WERI-Rb-1 (cell line): Measurements from ENCODE around the gene NUP43.

Experiments used
- DNase-seq: peaks from one replicate; pipeline ENCODE4 v3.0.0-alpha.2; 2020
- H3K27ac ChIP-seq: fragments of 250-450 bp; sonication (Bioruptor Pico); 2 replicates; pipeline ENCODE4 v1.5.1; 2020; ENCODE audit warnings: mild to moderate bottlenecking, moderate library complexity
- H3K27me3 ChIP-seq: fragments of 250-450 bp; sonication (Bioruptor Pico); 2 replicates; pipeline ENCODE4 v1.5.1; 2021; ENCODE audit warnings: mild to moderate bottlenecking, low read depth, moderate library complexity; ENCODE audit not compliant: insufficient read depth, severe bottlenecking
- H3K36me3 ChIP-seq: fragments of 250-450 bp; sonication (Bioruptor Pico); 2 replicates; pipeline ENCODE4 v1.5.1; 2020; ENCODE audit warnings: mild to moderate bottlenecking, moderate library complexity
- H3K4me3 ChIP-seq: 2 replicates; pipeline ENCODE4 v1.5.1; 2011; ENCODE audit warnings: low read depth, mild to moderate bottlenecking, control low read depth, low read length
- H3K9me3 ChIP-seq: fragments of 250-450 bp; sonication (Bioruptor Pico); 2 replicates; pipeline ENCODE4 v1.5.1; 2021; ENCODE audit warnings: mild to moderate bottlenecking, moderate library complexity; ENCODE audit not compliant: severe bottlenecking
- TF ChIP-seq, protein P1 (sequence below): IDR thresholded peaks from 2 replicates; pipeline ENCODE4 v1.5.1; 2011; ENCODE audit warnings: low read depth, mild to moderate bottlenecking, control low read depth, inconsistent platforms, low read length

NUP43 gene

DNA sequence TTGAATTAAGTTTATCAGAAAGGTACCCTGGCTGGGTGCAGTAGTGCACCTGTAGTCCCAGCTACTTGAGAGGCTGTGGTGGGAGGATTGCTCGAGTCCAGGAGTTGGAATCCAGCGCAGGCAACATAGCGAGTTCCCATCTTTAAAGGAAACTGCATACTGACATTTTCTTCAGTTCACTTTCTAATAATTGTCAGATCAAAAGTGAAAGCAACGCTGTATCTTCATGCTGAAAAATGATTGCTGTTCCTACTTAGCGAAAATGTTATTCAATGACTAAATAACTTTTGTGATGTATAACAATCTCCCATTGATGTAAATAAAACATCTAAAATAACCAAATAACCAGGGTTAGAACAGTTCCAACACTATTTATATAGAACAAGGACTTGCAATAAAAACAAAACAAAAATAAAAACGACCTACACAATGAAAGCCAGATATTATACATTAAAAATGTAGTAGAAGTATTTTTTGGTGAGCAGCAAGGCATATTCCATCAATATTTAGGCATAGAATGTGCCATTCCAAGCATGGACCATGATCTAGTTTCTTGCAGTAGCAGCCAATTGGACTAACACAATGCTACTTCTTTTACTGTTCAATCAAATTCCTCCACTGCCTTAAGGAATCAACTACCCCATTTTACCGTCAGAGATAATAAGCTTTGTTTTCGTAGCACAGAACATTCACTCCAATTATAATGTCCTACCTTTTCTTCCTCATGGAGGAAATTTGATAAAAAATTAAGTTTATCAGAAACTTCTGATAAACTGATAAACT lies 30.0 kb downstream of the NUP43 start:
- Histone ChIP-seq H3K27ac (no peak overlapping the region), H3K36me3 (peaks cover 19% of the 10 kb centered on the region), H3K27me3 (no peaks in the 10 kb centered on the region), H3K9me3 (no peaks in the 10 kb centered on the region), H3K4me3 (peak overlapping the region; percentile 90)
- DNase-seq = no peak
- TF ChIP-seq, protein P1, sequence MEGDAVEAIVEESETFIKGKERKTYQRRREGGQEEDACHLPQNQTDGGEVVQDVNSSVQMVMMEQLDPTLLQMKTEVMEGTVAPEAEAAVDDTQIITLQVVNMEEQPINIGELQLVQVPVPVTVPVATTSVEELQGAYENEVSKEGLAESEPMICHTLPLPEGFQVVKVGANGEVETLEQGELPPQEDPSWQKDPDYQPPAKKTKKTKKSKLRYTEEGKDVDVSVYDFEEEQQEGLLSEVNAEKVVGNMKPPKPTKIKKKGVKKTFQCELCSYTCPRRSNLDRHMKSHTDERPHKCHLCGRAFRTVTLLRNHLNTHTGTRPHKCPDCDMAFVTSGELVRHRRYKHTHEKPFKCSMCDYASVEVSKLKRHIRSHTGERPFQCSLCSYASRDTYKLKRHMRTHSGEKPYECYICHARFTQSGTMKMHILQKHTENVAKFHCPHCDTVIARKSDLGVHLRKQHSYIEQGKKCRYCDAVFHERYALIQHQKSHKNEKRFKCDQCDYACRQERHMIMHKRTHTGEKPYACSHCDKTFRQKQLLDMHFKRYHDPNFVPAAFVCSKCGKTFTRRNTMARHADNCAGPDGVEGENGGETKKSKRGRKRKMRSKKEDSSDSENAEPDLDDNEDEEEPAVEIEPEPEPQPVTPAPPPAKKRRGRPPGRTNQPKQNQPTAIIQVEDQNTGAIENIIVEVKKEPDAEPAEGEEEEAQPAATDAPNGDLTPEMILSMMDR = no peak

DNA sequence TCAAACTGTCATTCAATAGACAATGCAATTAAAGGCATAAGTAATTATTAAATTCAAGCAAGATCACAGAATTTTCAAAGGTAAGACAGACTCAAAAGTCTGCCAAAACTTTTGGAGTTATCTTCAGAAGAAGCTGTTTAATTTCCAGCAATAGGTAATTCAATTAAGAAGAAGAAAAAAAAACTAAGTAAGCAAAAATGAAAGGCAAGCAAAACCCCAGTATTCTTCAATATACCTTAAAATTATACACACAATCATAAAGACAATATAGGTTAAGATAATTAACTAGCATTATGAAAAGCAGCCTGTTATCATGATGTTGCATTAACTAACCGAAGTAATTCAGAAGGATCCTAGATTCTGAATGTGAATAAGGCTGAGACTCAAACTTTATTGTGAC lies 31.9 kb downstream of the NUP43 start:
- peaks cover 19% of the 10 kb centered on the region for H3K36me3 ChIP-seq
- TF ChIP-seq, protein P1 = no peak
- no peaks in the 10 kb centered on the region for H3K27me3 ChIP-seq
- no peaks in the 10 kb centered on the region for H3K9me3 ChIP-seq
- no peak overlapping the region for H3K4me3 ChIP-seq
- no peak for DNase-seq
- no peak overlapping the region for H3K27ac ChIP-seq

DNA sequence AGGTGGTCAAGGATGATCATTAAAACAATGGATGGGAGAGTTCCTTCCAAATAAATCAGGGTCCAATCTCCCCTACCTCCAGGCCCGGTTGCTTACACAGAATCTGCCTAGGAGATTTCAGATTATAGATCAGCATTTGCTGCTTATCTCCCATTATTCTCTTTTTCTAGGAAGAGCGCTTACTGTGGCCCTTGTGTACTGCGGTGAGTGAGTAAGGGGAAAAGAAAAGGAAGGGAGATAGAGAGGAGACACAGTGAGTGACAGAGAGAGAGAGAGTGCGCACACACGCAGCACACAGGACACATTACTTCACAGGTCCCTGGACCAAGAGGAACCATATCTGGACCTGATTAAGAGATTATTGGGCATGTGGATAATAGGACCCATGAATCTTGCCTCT lies 34.6 kb downstream of the NUP43 start:
- Histone ChIP-seq H3K27me3 (no peaks in the 10 kb centered on the region), H3K9me3 (no peaks in the 10 kb centered on the region), H3K36me3 (peaks cover 17% of the 10 kb centered on the region), H3K4me3 (no peak overlapping the region), H3K27ac (no peak overlapping the region)
- TF ChIP-seq, protein P1 = no peak
- no peak for DNase-seq

DNA sequence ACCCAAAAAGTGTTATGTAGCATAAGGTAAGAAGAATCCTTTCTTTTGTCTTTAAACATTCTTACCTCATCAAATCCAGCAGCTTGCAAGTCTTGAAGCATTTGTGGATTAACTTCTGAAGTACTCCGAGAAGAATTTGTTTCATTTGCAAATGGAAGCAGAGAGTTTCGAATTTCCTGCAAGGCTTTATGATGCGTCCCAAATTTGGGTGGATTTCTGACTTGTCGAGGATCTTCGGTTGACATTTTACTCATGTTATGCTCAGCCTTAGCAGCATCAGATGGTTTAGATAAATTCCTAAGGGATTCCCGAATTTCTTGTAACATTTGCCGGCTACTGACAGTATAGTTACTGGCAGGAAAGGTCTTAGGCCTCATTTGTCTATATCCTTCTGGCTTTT lies 44.6 kb downstream of the NUP43 start:
- H3K4me3 ChIP-seq = no peak overlapping the region
- no peak for DNase-seq
- H3K36me3 ChIP-seq = peaks cover 18% of the 10 kb centered on the region

DNA sequence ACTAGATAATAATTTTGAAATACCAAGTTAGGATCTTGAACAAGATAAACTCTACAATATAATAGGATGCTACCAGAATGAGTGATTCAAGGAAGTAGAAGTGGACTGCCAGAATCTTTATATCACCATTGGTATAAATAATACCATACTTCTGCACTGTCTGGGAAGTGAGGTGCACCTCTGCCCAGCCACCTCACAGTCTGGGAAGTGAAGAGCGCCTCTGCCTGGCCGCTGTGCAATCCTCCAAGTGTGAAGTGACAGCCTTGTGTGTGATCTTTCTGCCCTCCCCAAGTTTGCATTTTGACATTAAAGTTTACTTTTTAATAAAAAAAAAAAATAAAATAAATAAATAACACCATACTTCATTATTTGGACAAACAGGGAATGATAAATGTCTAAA lies 47.2 kb downstream of the NUP43 start:
- no peak overlapping the region for H3K27ac ChIP-seq
- H3K4me3 ChIP-seq = no peak overlapping the region
- no peaks in the 10 kb centered on the region for H3K9me3 ChIP-seq
- no peak for DNase-seq
- H3K27me3 ChIP-seq = no peaks in the 10 kb centered on the region
- H3K36me3 ChIP-seq = peaks cover 22% of the 10 kb centered on the region
- TF ChIP-seq, protein P1 = peak; percentile 39

More for the DNA sequence above, 44.6 kb downstream of the NUP43 start:
- H3K9me3 ChIP-seq = no peaks in the 10 kb centered on the region
- no peaks in the 10 kb centered on the region for H3K27me3 ChIP-seq
- no peak overlapping the region for H3K27ac ChIP-seq
- TF ChIP-seq, protein P1 = no peak

DNA sequence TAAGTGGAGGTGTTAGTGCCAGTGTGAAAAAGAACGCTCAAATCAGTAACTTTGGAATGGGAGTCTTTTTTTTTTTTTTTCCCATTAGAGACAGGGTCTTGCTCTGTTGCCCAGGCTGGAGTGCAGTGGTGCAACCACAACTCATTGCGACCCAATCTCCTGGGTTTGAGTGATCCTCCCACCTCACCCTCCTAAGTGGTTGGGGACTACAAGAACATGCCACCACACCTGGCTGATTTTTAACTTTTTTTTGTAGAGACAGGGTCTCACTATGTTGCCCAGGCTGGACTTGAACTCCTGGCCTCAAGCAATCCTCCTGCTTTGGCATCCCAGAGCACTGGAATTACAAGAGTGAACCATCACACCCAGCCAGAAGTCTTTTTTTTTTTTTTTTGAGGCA lies 48.2 kb downstream of the NUP43 start:
- Histone ChIP-seq H3K36me3 (peaks cover 32% of the 10 kb centered on the region), H3K9me3 (no peaks in the 10 kb centered on the region), H3K4me3 (no peak overlapping the region), H3K27me3 (no peaks in the 10 kb centered on the region), H3K27ac (no peak overlapping the region)
- TF ChIP-seq, protein P1 = no peak
- DNase-seq = no peak
